HG03135 (cell line): ENCODE data around the gene PYGB.

Experiments used
- ATAC-seq: cut with Tn5 transposase; IDR thresholded peaks from one replicate; pipeline ENCODE4 v1.9.1; 2021; ENCODE audit warnings: mild to moderate bottlenecking, moderate library complexity; ENCODE audit not compliant: unreplicated experiment

PYGB gene

DNA sequence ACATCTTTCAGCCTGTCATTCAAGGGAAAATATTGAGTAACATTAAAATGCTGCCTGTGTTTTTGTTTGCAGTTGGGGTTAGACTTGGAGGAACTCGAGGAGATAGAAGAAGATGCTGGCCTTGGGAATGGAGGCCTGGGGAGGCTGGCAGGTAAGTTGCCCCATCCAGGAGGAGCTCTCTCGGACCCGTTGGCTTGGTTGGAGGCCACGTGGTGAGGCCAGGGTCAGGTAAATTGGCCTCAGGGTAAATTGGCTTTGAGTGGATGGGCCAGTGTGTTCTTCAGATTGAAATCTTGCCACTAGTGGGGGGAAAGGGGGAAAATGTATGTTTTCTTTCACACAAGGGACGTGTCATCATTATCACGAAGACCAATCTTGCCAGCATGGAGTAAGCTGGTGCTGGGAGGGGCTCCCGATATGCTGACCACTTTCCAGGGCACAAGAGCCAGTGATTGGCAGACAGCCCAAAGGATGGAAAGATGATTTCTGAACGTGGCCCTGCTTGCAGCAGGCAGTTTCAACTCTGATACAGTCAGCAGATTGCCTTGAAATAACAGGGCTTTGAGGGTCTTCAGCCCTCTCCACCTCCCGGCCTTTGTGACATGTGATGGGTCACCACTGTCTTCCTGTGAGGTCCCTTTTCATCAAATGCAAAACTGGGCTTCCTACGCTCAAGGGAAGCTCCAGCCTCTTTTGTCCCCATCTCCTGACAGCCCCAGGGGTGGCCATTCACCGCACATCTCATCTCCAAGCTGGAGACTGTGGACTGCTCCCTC, 21.4 kb downstream of the PYGB start:
- ATAC-seq = no peak

- no peak for ATAC-seq
Observed at GRCh38 chr20:25269833-25270170, 21.9 kb downstream of the PYGB start.

DNA sequence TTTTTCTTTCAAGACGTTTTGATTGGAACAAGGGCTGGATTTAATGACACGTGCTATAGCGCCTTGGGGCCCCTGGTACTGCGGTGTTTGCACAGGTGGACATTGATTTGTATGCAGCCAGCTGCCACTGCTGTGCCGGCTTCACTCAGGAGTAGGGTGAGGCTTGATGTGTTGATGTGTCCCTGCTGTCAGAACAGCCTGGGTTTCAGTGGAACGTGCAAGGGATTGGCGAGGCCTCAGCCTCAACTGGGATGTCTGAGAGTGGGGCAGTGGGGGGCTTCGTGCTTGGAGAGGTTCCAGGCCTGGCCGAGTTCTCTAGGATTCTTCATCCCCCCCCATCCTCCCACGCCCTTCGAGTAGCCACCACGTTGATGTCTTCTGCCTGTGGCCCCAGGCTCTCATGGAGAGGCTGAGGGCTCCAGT, 23.0 kb downstream of the PYGB start:
- ATAC-seq = no peak

- no peak for ATAC-seq
Observed at GRCh38 chr20:25271486-25272222, 23.8 kb downstream of the PYGB start.

GRCh38 chr20:25272223-25273000, 24.5 kb downstream of the PYGB start:
- ATAC-seq = no peak

GRCh38 chr20:25273046-25273445, 25.2 kb downstream of the PYGB start:
- no peak for ATAC-seq

DNA sequence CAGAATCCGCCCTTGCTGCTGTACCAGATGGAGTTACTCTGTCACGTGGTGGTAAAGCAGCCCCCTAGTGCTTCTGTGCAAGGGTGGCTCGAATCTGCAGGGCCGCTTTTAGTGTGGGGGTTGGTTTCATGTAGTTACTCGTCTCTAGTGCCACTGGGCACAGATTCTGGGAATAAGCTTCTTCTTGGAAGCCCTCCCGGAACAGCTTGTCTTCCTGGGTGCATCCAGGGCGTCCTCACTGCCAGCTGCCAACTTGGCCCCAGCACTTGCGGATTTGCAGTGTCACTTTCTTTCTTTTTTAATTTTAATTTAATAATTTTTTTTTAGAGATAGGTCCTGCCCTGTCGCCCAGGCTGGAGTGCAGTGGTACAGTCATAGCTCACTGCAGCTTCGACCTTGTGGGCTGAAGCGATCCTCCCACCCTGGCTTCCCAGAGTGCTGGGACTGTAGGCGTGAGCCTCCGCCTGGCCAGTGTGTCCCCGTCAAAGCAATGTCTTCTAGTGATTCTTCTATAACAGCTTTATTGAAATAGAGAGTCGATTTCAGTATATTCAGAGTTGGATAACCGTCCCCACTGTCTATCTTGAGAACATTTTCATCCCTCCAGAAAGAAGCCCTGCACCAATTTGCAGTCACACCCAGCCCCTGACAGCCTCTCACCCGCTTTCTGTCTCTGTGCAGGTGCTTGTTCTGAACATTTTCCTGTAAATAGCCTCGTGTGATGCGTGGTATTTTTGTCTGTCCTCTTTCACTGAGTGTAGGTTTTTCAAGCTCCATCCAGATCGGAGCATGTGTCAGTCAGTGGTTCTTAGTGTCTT, 25.9 kb downstream of the PYGB start:
- ATAC-seq = no peak

GRCh38 chr20:25274481-25274880, 26.6 kb downstream of the PYGB start:
- no peak for ATAC-seq

DNA sequence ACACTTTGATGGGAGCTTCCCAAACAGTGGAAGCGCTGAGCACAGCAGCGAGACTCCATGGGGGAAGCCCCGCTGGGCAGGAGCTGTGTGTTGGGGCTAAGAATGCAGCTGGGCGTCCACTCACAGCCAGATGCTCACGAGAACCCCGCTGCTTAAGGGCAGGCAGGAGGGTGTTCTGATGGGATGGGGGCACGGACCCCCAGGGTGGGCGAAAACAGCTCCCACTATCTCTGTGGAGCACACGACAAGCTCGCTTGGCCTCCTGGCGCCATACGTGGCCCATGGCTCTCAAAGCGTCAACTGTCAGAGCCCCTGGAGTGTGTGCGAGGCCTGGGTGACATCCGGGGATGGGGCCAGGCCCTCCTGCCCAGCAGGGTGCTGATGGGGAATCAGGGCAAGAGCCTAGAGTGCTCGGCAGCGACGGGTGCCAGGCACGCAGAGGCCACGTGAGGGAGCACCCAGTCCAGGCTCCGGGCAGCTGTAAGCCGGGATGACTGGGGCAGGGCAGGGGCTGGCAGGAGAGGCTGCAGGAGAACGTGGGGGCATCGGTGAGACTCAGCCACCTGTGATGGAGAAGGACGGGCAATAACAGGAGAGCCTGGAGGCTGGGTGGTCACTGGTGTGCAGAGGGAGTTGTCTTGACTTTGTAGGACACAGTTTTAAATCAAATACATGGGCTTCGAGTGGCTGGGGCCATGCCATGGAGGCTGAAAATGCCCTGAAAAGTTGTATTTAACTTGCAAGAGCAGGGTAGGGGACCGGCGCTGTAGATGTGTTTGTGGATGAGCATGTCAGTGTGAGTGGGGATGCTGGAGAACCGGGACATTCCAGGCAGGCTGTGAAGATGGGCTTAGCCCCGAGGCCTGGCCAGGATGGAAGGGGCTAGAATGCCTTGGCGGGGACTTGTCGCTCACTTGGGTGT, 27.3 kb downstream of the PYGB start:
- ATAC-seq = no peak

- no peak for ATAC-seq
Observed at GRCh38 chr20:25275813-25276532, 28.1 kb downstream of the PYGB start.

GRCh38 chr20:25276533-25277050, 28.7 kb downstream of the PYGB start:
- no peak for ATAC-seq

DNA sequence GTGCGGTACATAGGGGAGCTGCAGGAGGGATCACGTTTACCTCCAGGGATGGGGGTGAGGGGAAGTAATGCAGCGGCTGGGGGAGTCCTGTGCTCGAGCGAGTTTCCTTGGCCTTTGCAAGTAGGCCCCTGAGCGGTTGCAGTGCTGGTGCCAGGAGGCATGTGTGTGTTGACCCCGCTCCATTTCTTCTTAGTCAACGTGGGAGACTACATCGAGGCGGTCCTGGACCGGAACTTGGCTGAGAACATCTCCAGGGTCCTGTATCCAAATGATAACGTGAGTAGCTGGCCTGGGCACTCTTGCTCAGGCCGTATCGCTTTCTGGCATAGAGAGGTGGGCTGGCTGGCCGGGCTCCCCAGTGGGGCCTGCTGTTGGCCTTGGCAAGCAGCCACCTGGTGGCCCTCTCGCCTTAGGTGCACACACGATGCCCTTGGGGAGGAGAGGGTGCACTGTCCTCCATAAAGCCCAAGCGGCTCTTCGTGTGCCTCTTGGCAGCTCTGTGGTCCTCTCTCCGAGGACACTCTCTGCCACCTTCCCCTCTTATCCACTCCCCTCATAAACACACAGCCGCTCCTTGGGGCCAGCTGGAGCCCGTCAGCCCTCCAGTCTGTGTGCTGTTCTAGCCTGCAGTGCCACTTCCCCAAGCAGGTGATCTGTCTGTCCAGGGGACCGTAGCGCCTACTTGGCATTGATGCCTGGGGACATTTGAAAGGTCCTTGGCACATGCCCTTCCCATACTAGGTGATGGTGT, 29.3 kb downstream of the PYGB start:
- ATAC-seq = no peak

GRCh38 chr20:25277941-25278521, 30.1 kb downstream of the PYGB start:
- no peak for ATAC-seq

GRCh38 chr20:25278636-25279361, 30.9 kb downstream of the PYGB start:
- no peak for ATAC-seq

DNA sequence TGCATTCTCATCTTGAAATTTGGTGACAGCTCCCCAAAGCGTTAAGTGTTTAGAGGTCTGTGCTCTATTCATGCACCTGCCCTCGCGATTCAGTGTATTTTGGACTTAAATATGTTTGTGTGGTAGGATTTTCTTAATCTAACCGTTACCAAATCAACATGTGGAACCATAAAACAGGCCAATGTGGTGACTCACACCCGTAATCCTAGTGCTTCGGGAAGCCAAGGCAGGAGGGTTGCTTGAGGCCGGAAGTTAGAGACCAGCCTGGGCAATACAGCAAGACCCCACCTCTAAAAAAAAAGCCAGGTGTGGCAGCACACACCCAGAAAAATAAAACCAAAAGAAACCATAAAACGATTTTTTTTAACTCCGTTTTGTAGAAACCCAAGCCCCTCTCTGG, 31.5 kb downstream of the PYGB start:
- ATAC-seq = no peak

GRCh38 chr20:25280051-25280573, 32.2 kb downstream of the PYGB start:
- ATAC-seq = no peak
